K562 (cell line): ENCODE results near the gene AKT1S1. TPM values are rescaled to one million over a fixed set of nuclear protein-coding genes. Genes with fewer than 3 reads are reported as not detected.
A peak's percentile ranks its signal among the peaks of the same experiment; 100 is the strongest.

Source experiments
- BMI1 ChIP-seq: fragments of 150-350 bp; IDR thresholded peaks from 2 replicates; pipeline ENCODE4 v1.6.1; 2014; ENCODE audit warnings: low read length
- CC2D1A ChIP-seq: fragments of 450-650 bp; IDR thresholded peaks from 2 replicates; pipeline ENCODE4 v1.6.1; 2017; ENCODE audit warnings: mild to moderate bottlenecking
- ETV5 ChIP-seq: sonication (generic); formaldehyde crosslinking; IDR thresholded peaks from 2 replicates; pipeline ENCODE4 v1.4.0; 2020; ENCODE audit warnings: low read depth, mild to moderate bottlenecking, missing genetic modification reagents
- EWSR1 ChIP-seq: fragments of 450-650 bp; IDR thresholded peaks from 2 replicates; pipeline ENCODE4 v1.6.1; 2018; ENCODE audit warnings: borderline replicate concordance, mild to moderate bottlenecking, low read depth, moderate library complexity; ENCODE audit not compliant: partially characterized antibody
- GABPA ChIP-seq: fragments of 200-800 bp; sonication (Bioruptor generic); conservative IDR thresholded peaks from 2 replicates; pipeline ENCODE4 v1.6.1; 2016; ENCODE audit warnings: low read depth, missing genetic modification characterization, missing compliant biosample characterization
- KAT7 ChIP-seq: sonication (generic); formaldehyde crosslinking; IDR thresholded peaks from 2 replicates; pipeline ENCODE4 v1.8.0; 2022; ENCODE audit warnings: missing genetic modification reagents, mild to moderate bottlenecking, borderline replicate concordance
- KLF16 ChIP-seq: IDR thresholded peaks from 2 replicates; pipeline ENCODE4 v1.6.1; 2016; ENCODE audit warnings: antibody characterized with exemption
- MED1 ChIP-seq: sonication (generic); formaldehyde crosslinking; IDR thresholded peaks from 2 replicates; pipeline ENCODE4 v1.8.1; 2023; ENCODE audit warnings: missing genetic modification reagents, borderline replicate concordance
- MIER1 ChIP-seq: fragments of 450-650 bp; IDR thresholded peaks from 2 replicates; pipeline ENCODE4 v1.6.1; 2016; ENCODE audit warnings: antibody characterized with exemption, mild to moderate bottlenecking, low read depth
- MXI1 ChIP-seq: IDR thresholded peaks from 2 replicates; pipeline ENCODE4 v1.6.1; 2011; ENCODE audit warnings: low read depth, mild to moderate bottlenecking, improper control_type of control experiment, low read length
- NELFE ChIP-seq: IDR thresholded peaks from 2 replicates; pipeline ENCODE4 v1.6.1; 2011; ENCODE audit warnings: mild to moderate bottlenecking; ENCODE audit not compliant: insufficient read depth, insufficient read length
- NFRKB ChIP-seq: fragments of 450-650 bp; IDR thresholded peaks from 2 replicates; pipeline ENCODE4 v1.6.1; 2016; ENCODE audit warnings: low read depth
- RB1 ChIP-seq: fragments of 450-650 bp; IDR thresholded peaks from 2 replicates; pipeline ENCODE4 v1.6.1; 2017; ENCODE audit warnings: low read depth, mild to moderate bottlenecking
- RBM39 ChIP-seq: fragments of 200-400 bp; formaldehyde crosslinking; optimal IDR thresholded peaks from 2 replicates; pipeline ENCODE3; 2018; ENCODE audit warnings: low read depth, low read length
- SOX6 ChIP-seq: fragments of 450-650 bp; IDR thresholded peaks from 2 replicates; pipeline ENCODE4 v1.6.1; 2014; ENCODE audit warnings: mild to moderate bottlenecking
- ZBTB26 ChIP-seq: fragments of 450-650 bp; formaldehyde crosslinking; IDR thresholded peaks from 2 replicates; pipeline ENCODE4 v1.4.0; 2022; ENCODE audit warnings: missing genetic modification characterization
- ZBTB8A ChIP-seq: fragments of 450-650 bp; IDR thresholded peaks from 2 replicates; pipeline ENCODE4 v1.6.1; 2018; ENCODE audit warnings: mild to moderate bottlenecking, moderate library complexity; ENCODE audit not compliant: partially characterized antibody
- ZNF174 ChIP-seq: fragments of 250-450 bp; sonication (Bioruptor Pico); IDR thresholded peaks from 2 replicates; pipeline ENCODE4 v1.4.0; 2020; ENCODE audit warnings: mild to moderate bottlenecking
- polyA plus RNA-seq, 8 experiments: library from polyadenylated mRNA; depleted of rRNA in 4 of 8; stranded (reverse) in 5 of 8; unstranded in 3 of 8; fragments of >200 nt; fragmentation: Nextera tagmentation in 2 of 8; fragmentation: Illumina TruSeq in 1 of 8; extraction: Ambion mirVana in 2 of 8; extraction: Trizol in 1 of 8; gene quantifications; 2 replicates each; pipeline versions ENCODE4 v1.2.1 to v1.2.3, GENCODE V29; 2011 to 2014; ENCODE audit warnings: inconsistent platforms in 1 of 8, missing spikeins in 1 of 8
- total RNA-seq, 7 experiments: library from RNA; depleted of rRNA in 6 of 7; stranded (reverse); fragments of >200 nt in 6 of 7; fragmentation: Illumina TruSeq in 2 of 7; extraction: Trizol in 2 of 7; gene quantifications; 2 replicates each; pipeline versions ENCODE4 v1.2.1 to v1.2.3, GENCODE V29; 2011 to 2021; ENCODE audit warnings: low replicate concordance in 1 of 7
- TF ChIP-seq, protein P1 (sequence below): fragments of 450-650 bp; IDR thresholded peaks from 2 replicates; pipeline ENCODE4 v1.6.1; 2016; ENCODE audit warnings: mild to moderate bottlenecking
- TF ChIP-seq, protein P2 (sequence below): sonication (generic); formaldehyde crosslinking; IDR thresholded peaks from 2 replicates; pipeline ENCODE4 v1.8.1; 2022; ENCODE audit warnings: missing genetic modification reagents
- TF ChIP-seq, protein P3 (sequence below): fragments of 450-650 bp; conservative IDR thresholded peaks from 2 replicates; pipeline ENCODE4 v1.6.1; 2016; ENCODE audit warnings: missing genetic modification characterization, low read depth, mild to moderate bottlenecking, missing compliant biosample characterization, moderate library complexity

The AKT1S1 gene
- total and polyA plus RNA-seq, 9 of the 15 experiments (the other 6 are each of a cell fraction or from before 2014, with no cell fraction given) = 1.2 to 50.3 (median 17.1) TPM

- no peak for TF ChIP-seq MIER1
- TF ChIP-seq, protein P1, sequence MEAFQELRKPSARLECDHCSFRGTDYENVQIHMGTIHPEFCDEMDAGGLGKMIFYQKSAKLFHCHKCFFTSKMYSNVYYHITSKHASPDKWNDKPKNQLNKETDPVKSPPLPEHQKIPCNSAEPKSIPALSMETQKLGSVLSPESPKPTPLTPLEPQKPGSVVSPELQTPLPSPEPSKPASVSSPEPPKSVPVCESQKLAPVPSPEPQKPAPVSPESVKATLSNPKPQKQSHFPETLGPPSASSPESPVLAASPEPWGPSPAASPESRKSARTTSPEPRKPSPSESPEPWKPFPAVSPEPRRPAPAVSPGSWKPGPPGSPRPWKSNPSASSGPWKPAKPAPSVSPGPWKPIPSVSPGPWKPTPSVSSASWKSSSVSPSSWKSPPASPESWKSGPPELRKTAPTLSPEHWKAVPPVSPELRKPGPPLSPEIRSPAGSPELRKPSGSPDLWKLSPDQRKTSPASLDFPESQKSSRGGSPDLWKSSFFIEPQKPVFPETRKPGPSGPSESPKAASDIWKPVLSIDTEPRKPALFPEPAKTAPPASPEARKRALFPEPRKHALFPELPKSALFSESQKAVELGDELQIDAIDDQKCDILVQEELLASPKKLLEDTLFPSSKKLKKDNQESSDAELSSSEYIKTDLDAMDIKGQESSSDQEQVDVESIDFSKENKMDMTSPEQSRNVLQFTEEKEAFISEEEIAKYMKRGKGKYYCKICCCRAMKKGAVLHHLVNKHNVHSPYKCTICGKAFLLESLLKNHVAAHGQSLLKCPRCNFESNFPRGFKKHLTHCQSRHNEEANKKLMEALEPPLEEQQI = no peak
- TF ChIP-seq, protein P2, sequence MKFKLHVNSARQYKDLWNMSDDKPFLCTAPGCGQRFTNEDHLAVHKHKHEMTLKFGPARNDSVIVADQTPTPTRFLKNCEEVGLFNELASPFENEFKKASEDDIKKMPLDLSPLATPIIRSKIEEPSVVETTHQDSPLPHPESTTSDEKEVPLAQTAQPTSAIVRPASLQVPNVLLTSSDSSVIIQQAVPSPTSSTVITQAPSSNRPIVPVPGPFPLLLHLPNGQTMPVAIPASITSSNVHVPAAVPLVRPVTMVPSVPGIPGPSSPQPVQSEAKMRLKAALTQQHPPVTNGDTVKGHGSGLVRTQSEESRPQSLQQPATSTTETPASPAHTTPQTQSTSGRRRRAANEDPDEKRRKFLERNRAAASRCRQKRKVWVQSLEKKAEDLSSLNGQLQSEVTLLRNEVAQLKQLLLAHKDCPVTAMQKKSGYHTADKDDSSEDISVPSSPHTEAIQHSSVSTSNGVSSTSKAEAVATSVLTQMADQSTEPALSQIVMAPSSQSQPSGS (CRISPR knock-in tag) = no peak
- TF ChIP-seq BMI1 = no peak
- peak; percentile 26; the same call in 1 of the 2 replicates for TF ChIP-seq SOX6
- TF ChIP-seq, protein P3, sequence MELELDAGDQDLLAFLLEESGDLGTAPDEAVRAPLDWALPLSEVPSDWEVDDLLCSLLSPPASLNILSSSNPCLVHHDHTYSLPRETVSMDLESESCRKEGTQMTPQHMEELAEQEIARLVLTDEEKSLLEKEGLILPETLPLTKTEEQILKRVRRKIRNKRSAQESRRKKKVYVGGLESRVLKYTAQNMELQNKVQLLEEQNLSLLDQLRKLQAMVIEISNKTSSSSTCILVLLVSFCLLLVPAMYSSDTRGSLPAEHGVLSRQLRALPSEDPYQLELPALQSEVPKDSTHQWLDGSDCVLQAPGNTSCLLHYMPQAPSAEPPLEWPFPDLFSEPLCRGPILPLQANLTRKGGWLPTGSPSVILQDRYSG (tag) = no peak; the same call in 1 of the 2 replicates
- no peak for TF ChIP-seq KAT7
- no peak for TF ChIP-seq ZBTB26 (CRISPR knock-in tag)
- TF ChIP-seq RB1 = no peak; the same call in 1 of the 2 replicates
- no peak for TF ChIP-seq MED1
- TF ChIP-seq MXI1 = peak; percentile 73
- peak; percentile 97 for TF ChIP-seq ETV5 (CRISPR knock-in tag)
- peak; percentile 97 for TF ChIP-seq NFRKB
- TF ChIP-seq ZNF174 (CRISPR knock-in tag) = no peak
- no peak for TF ChIP-seq ZBTB8A
- TF ChIP-seq EWSR1 = no peak
- TF ChIP-seq NELFE = no peak
- TF ChIP-seq GABPA = peak; percentile 97
- TF ChIP-seq CC2D1A = 0 out of 2 replicates have a peak, but pooled peaks have one; percentile 45
- no peak for TF ChIP-seq RBM39
- TF ChIP-seq KLF16 = no peak
Measured at GRCh38 chr19:49877020-49877878, at the start of gene AKT1S1, which contains the start of gene TBC1D17 (continued).
